HepG2 (cell line): ENCODE data around the gene CAMK2A. TPM values are rescaled to one million over a fixed set of nuclear protein-coding genes. Genes with fewer than 3 reads are reported as not detected.

Experiments
- AGO1 ChIP-seq: fragments of 200-400 bp; formaldehyde crosslinking; IDR thresholded peaks from 2 replicates; pipeline ENCODE4 v1.6.1; 2017; ENCODE audit warnings: mild to moderate bottlenecking, low read depth, low read length, moderate library complexity; ENCODE audit not compliant: poor library complexity, severe bottlenecking
- AGO2 ChIP-seq: fragments of 200-400 bp; formaldehyde crosslinking; optimal IDR thresholded peaks from 2 replicates; pipeline ENCODE3; 2017; ENCODE audit warnings: mild to moderate bottlenecking, low read depth, low read length, moderate library complexity
- BORCS8-MEF2B ChIP-seq: sonication (generic); formaldehyde crosslinking; IDR thresholded peaks from 2 replicates; pipeline ENCODE4 v1.8.0; 2022; ENCODE audit warnings: mild to moderate bottlenecking, missing genetic modification reagents
- DR1 ChIP-seq: sonication (generic); formaldehyde crosslinking; IDR thresholded peaks from 2 replicates; pipeline ENCODE4 v1.8.0; 2021; ENCODE audit warnings: mild to moderate bottlenecking, missing genetic modification reagents, inconsistent platforms
- FOXP4 ChIP-seq: sonication (generic); formaldehyde crosslinking; IDR thresholded peaks from 2 replicates; pipeline ENCODE4 v1.4.0; 2020; ENCODE audit warnings: missing genetic modification reagents
- KDM5B ChIP-seq: sonication (generic); formaldehyde crosslinking; IDR thresholded peaks from 2 replicates; pipeline ENCODE4 v1.4.0; 2020; ENCODE audit warnings: missing genetic modification reagents, mild to moderate bottlenecking, borderline replicate concordance
- LCORL ChIP-seq, 2 experiments: fragments of 450-650 bp in 1 of 2; sonication (generic) in 1 of 2; formaldehyde crosslinking in 1 of 2; IDR thresholded peaks; 2 replicates each; pipeline versions ENCODE4 v1.5.0 to v1.6.1; 2017 to 2020; ENCODE audit warnings: antibody characterized with exemption in 1 of 2, missing genetic modification reagents in 1 of 2
- MYC ChIP-seq: sonication (generic); formaldehyde crosslinking; IDR thresholded peaks from 2 replicates; pipeline ENCODE4 v1.9.0; 2021; ENCODE audit warnings: missing genetic modification reagents, borderline replicate concordance
- NFATC3 ChIP-seq: sonication (generic); formaldehyde crosslinking; IDR thresholded peaks from 2 replicates; pipeline ENCODE4 v1.5.1; 2020; ENCODE audit warnings: mild to moderate bottlenecking, missing genetic modification reagents
- PCBP1 ChIP-seq: fragments of 200-400 bp; formaldehyde crosslinking; IDR thresholded peaks from 2 replicates; pipeline ENCODE4 v1.6.1; 2017; ENCODE audit warnings: mild to moderate bottlenecking, low read depth, low read length, borderline replicate concordance
- POLR2G ChIP-seq: fragments of 200-400 bp; formaldehyde crosslinking; IDR thresholded peaks from 2 replicates; pipeline ENCODE4 v1.6.1; 2018; ENCODE audit warnings: mild to moderate bottlenecking, low read depth, low read length, moderate library complexity
- RXRB ChIP-seq: IDR thresholded peaks from 2 replicates; pipeline ENCODE4 v1.6.1; 2016; ENCODE audit warnings: borderline replicate concordance, missing genetic modification reagents, missing compliant biosample characterization
- SP4 ChIP-seq: sonication (generic); formaldehyde crosslinking; IDR thresholded peaks from 2 replicates; pipeline ENCODE4 v1.8.1; 2023; ENCODE audit warnings: mild to moderate bottlenecking, missing genetic modification reagents
- SRY ChIP-seq: sonication (generic); formaldehyde crosslinking; IDR thresholded peaks from 2 replicates; pipeline ENCODE4 v1.8.0; 2022; ENCODE audit warnings: mild to moderate bottlenecking, missing genetic modification reagents
- TCF7L2 ChIP-seq: IDR thresholded peaks from 2 replicates; pipeline ENCODE4 v1.6.1; 2011; ENCODE audit warnings: mild to moderate bottlenecking, low read depth, low read length, moderate library complexity
- ZFX ChIP-seq: sonication (generic); formaldehyde crosslinking; IDR thresholded peaks from 2 replicates; pipeline ENCODE4 v1.4.0; 2020; ENCODE audit warnings: mild to moderate bottlenecking, low read depth, missing genetic modification reagents, moderate library complexity
- polyA plus RNA-seq, 8 experiments: library from polyadenylated mRNA; depleted of rRNA in 3 of 8; stranded (reverse) in 7 of 8; unstranded in 1 of 8; fragments of >200 nt; fragmentation: Illumina TruSeq in 4 of 8; extraction: Trizol in 4 of 8; gene quantifications; 2 replicates each; pipeline versions ENCODE4 v1.2.1 to v1.2.3, GENCODE V29; 2011 to 2016; ENCODE audit warnings: low read depth in 4 of 8, missing spikeins in 1 of 8, mixed read lengths in 1 of 8; ENCODE audit not compliant: insufficient read depth in 1 of 8
- total RNA-seq, 5 experiments: library from RNA; depleted of rRNA; stranded (reverse); fragments of >200 nt; fragmentation: Illumina TruSeq; extraction: Trizol; gene quantifications; 2 replicates each; pipeline ENCODE4 v1.2.3, GENCODE V29; 2016; ENCODE audit warnings: low read depth in 1 of 5
- TF ChIP-seq, protein P1 (sequence below): sonication (generic); formaldehyde crosslinking; IDR thresholded peaks from 2 replicates; pipeline ENCODE4 v1.8.0; 2022; ENCODE audit warnings: low read depth, missing genetic modification reagents
- TF ChIP-seq, protein P2 (sequence below): sonication (generic); formaldehyde crosslinking; conservative IDR thresholded peaks from 2 replicates; pipeline ENCODE4 v1.4.0; 2020; ENCODE audit warnings: mild to moderate bottlenecking, missing genetic modification reagents, moderate library complexity
- TF ChIP-seq, protein P3 (sequence below): sonication (generic); formaldehyde crosslinking; conservative IDR thresholded peaks from 2 replicates; pipeline ENCODE4 v1.4.0; 2020; ENCODE audit warnings: missing genetic modification reagents

Gene CAMK2A
- total and polyA plus RNA-seq, 2 of the 13 experiments (the other 11 are each of a cell fraction or from before 2014, with no cell fraction given), result 0.11 TPM; not detected in 1

- 0 out of 2 replicates have a peak, but pooled peaks have one; percentile 38 for TF ChIP-seq SP4 (CRISPR knock-in tag)
- no peak for TF ChIP-seq LCORL (IDR thresholded peaks at IDR 0.05)
- TF ChIP-seq LCORL (CRISPR knock-in tag; IDR thresholded peaks at IDR 0.05), result 0 out of 2 replicates have a peak, but pooled peaks have one; percentile 36
- no peak for TF ChIP-seq TCF7L2
- TF ChIP-seq ZFX (CRISPR knock-in tag), result peak; percentile 79
- 0 out of 2 replicates have a peak, but pooled peaks have one; percentile 2 for TF ChIP-seq FOXP4 (CRISPR knock-in tag)
- peak; percentile 96 for TF ChIP-seq AGO2
- 0 out of 2 replicates have a peak, but pooled peaks have one; percentile 11 for TF ChIP-seq BORCS8-MEF2B (CRISPR knock-in tag)
- 0 out of 2 replicates have a peak, but pooled peaks have one; percentile 46 for TF ChIP-seq PCBP1
- TF ChIP-seq, protein P1, sequence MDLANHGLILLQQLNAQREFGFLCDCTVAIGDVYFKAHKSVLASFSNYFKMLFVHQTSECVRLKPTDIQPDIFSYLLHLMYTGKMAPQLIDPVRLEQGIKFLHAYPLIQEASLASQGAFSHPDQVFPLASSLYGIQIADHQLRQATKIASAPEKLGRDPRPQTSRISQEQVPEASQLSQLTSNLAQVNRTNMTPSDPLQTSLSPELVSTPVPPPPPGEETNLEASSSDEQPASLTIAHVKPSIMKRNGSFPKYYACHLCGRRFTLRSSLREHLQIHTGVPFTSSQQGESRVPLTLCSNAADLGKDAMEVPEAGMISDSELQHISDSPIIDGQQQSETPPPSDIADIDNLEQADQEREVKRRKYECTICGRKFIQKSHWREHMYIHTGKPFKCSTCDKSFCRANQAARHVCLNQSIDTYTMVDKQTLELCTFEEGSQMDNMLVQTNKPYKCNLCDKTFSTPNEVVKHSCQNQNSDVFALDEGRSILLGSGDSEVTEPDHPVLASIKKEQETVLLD, result no peak
- 0 out of 2 replicates have a peak, but pooled peaks have one; percentile 26 for TF ChIP-seq SRY
- TF ChIP-seq NFATC3, result 0 out of 2 replicates have a peak, but pooled peaks have one; percentile 55
- TF ChIP-seq, protein P2, sequence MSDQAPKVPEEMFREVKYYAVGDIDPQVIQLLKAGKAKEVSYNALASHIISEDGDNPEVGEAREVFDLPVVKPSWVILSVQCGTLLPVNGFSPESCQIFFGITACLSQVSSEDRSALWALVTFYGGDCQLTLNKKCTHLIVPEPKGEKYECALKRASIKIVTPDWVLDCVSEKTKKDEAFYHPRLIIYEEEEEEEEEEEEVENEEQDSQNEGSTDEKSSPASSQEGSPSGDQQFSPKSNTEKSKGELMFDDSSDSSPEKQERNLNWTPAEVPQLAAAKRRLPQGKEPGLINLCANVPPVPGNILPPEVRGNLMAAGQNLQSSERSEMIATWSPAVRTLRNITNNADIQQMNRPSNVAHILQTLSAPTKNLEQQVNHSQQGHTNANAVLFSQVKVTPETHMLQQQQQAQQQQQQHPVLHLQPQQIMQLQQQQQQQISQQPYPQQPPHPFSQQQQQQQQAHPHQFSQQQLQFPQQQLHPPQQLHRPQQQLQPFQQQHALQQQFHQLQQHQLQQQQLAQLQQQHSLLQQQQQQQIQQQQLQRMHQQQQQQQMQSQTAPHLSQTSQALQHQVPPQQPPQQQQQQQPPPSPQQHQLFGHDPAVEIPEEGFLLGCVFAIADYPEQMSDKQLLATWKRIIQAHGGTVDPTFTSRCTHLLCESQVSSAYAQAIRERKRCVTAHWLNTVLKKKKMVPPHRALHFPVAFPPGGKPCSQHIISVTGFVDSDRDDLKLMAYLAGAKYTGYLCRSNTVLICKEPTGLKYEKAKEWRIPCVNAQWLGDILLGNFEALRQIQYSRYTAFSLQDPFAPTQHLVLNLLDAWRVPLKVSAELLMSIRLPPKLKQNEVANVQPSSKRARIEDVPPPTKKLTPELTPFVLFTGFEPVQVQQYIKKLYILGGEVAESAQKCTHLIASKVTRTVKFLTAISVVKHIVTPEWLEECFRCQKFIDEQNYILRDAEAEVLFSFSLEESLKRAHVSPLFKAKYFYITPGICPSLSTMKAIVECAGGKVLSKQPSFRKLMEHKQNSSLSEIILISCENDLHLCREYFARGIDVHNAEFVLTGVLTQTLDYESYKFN (CRISPR knock-in tag), result no peak
- TF ChIP-seq, protein P3, sequence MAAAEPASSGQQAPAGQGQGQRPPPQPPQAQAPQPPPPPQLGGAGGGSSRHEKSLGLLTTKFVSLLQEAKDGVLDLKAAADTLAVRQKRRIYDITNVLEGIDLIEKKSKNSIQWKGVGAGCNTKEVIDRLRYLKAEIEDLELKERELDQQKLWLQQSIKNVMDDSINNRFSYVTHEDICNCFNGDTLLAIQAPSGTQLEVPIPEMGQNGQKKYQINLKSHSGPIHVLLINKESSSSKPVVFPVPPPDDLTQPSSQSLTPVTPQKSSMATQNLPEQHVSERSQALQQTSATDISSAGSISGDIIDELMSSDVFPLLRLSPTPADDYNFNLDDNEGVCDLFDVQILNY, result peak; percentile 58; the same call in 1 of the 2 replicates
- peak; percentile 38; the same call in 1 of the 2 replicates for TF ChIP-seq POLR2G
- TF ChIP-seq MYC (CRISPR knock-in tag), result peak; percentile 37; the same call in 1 of the 2 replicates
- TF ChIP-seq DR1, result peak; percentile 45; the same call in 1 of the 2 replicates
- TF ChIP-seq RXRB (CRISPR knock-in tag), result no peak
- peak; percentile 40 for TF ChIP-seq AGO1
- TF ChIP-seq KDM5B, result peak; percentile 38; the same call in 1 of the 2 replicates
These were observed 12.9 kb upstream of the CAMK2A start, which contains the start of gene ARSI (continued) for GRCh38 chr5:150302301-150303069.
